Stimulated activated CD4-positive, alpha-beta T cell treated with anti-CD3 and anti-CD28 coated beads, Interleukin-12 subunit alpha, Interleukin-12 subunit beta, amount 100 ng/mL, for 48 hours (primary cell): ENCODE data around the gene TDRD5.

Experiments used
- DNase-seq, 3 donors: peaks; one replicate each; pipeline ENCODE4 v3.0.0-alpha.2; 2020; ENCODE audit warnings: low read depth in 2 of 3, low spot score in 1 of 3

TDRD5 gene, protein sequence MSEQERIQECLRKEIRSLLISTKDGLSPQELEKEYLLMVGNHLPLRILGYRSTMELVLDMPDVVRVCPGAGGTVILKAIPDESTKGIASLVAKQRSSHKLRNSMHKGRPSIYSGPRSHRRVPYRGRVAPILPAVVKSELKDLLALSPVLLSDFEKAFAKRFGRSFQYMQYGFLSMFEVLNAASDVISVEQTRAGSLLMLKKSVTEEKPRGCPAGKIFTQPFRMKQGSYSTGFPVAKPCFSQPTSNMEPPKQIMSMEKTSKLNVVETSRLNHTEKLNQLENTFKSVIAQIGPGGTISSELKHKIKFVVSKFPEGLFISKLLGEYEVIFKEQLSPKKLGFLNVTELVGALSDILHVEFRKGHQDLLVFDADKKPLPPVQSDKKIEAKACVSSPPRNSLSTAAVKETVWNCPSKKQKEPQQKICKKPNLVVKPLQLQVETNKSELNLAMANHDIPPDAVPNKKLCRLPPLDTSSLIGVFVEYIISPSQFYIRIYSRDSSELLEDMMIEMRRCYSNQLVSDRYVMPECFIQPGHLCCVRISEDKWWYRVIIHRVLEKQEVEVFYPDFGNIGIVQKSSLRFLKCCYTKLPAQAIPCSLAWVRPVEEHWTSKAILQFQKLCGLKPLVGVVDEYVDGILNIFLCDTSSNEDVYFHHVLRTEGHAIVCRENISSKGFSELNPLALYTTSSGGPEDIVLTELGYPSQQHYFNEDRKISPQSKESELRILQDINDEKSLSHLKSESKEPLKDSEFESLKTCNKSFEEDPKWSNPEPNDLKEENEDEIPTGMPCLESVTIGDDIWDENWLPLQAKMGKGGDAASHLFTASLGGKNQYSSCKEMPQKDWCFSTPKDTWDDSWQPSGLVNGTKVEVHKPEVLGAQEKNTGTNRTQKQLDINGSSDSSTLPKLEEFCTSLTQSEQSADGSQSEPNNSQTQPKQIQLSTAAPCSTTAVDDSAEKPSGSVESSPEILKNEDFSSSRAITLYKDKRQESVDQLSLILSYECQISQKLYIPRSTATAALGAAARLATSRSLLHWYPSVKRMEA

DNA sequence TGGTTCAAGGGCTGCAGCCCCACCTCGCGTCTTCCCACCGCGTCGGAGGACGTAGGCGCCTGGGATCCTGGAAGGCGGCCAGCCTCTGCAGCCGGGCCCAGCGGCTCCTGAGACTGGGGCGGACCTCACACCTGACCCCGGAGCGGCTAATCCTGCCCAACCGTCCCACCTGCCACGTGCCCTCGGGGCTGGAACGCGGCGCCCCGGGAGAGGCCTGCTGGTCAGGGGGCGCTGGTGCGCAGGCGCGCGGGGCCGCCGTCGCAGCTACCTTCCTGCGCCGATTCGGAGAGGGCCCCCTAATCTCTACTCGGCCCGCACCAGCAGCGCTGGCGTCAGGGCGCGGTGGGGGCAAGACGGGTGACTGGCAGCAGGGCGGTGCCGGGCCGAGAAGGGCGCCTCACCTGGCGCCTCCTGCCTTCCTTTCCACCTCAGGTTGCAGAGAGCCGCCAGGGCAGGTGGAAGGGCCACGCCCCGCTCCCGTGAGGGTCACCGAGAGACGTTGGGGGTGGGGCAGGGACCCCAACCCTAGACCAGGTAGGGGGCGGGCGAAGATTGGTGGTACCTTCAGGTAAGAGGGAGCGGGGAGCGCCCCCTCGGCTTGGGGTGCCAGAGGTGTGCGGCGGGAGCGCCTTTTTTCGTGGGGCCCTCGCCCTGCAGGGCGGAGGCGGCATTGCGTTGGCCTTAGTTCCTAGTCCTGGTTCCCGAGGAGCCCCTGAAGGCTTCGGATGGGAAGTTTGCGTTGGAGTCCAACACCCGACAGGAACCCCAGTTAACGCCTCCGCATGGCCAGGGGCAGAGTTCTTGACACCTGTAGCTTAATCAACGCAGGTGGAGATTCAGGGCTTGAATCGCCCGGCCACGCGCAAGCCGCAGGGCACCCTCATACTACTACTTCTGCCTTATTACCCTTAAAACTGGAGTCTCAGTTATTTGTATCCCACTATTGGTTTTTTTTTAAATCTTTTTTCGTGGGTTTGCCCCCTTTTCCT lies at the start of gene TDRD5:
Gene TDRD5, plus strand, starts transcription at position 241 of the 989 bp plus-strand sequence. CDS start 784 bp downstream, outside the sequence.
- no peak for DNase-seq

DNA sequence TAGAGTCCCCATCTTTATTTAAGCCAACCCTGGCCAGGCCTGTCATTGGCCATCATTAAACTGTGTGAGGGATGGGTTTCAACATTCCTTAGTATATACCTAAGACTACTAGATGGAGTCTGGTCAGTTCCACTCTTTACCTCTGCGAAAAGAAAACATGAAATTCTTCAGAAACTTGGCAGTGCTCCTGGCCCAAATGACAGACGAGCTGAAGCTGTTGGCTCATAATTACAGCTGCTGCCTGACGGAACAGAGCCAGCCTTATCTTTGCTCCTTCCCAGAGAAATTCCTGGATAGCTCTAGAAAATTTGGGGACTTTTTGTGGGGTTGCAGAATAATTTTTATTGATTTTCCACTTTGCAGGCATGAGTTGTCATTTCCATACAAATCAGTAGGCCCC lies 46.3 kb upstream of the TDRD5 start:
- no peak for DNase-seq

DNA sequence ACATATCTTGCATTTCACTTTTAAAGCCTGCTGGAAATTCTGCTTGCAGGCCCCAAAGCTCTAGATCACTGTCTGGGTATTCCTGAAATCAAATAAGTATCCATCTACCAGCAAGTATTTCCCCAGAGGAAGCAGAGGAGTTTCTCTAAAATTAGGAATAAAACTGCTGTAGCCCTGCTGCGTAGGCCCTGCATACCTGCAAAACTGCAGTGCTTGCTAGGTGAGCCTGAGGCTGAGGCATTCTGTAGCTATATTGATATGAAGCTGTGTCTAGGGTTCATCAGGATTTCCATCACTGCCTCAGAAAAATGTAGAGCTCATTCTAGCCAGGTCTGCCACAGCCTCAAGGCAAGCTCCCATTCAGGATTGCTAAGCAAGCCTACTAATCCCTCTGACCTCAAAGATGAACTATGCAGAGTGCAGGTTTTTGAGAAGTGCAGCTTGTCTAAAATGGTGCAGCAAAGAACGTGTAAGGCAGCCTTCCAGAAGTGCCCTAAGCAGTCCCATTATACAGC lies 44.6 kb upstream of the TDRD5 start:
- DNase-seq = no peak

DNA sequence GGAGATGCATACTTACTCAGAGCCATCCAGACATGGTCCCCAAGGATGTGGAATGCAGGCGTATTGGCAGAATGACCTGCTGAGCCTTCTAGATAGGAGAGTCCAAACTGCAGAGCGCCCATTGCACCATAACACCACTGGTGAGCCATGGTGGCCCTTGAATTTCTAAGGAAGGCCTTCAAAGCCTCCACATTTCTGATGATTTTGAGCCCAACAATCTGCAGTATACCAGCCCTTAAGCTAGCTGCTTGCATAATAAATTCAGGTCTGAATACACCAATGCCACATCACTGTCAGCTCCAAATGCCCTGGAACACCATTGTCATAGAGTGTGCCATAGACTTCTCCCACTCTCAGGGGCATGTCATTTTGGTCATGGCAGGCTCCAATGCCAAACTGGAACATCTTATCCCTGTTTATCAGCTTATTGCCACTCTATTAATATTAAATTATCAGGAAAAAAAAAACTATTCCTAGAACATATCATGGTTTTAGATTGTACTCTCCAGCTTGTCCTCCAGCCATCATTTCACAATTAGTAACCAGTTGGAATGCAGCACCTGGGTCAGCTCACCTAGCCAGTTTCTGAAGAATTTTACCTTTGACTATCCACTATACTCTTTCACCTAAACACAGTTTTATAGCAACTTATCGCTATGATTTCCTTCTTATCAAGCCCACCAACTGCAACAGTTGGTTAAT lies 42.8 kb upstream of the TDRD5 start:
- DNase-seq = no peak

DNA sequence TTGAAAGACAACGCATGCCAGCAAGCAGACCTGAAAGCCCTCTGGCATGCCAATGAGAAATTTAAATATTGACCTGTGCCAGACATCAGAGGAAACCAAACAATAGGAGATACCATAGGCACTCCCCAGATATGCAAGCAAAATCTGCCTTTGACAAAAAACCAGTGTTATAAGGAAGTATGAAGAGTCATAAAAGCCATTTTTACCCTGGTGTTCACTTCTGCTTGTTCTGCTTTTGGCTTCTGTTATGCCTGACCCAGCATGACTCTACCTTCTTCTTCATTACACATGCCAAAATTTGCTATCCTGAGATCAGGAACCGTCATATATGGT lies 42.3 kb upstream of the TDRD5 start:
- DNase-seq = no peak

DNA sequence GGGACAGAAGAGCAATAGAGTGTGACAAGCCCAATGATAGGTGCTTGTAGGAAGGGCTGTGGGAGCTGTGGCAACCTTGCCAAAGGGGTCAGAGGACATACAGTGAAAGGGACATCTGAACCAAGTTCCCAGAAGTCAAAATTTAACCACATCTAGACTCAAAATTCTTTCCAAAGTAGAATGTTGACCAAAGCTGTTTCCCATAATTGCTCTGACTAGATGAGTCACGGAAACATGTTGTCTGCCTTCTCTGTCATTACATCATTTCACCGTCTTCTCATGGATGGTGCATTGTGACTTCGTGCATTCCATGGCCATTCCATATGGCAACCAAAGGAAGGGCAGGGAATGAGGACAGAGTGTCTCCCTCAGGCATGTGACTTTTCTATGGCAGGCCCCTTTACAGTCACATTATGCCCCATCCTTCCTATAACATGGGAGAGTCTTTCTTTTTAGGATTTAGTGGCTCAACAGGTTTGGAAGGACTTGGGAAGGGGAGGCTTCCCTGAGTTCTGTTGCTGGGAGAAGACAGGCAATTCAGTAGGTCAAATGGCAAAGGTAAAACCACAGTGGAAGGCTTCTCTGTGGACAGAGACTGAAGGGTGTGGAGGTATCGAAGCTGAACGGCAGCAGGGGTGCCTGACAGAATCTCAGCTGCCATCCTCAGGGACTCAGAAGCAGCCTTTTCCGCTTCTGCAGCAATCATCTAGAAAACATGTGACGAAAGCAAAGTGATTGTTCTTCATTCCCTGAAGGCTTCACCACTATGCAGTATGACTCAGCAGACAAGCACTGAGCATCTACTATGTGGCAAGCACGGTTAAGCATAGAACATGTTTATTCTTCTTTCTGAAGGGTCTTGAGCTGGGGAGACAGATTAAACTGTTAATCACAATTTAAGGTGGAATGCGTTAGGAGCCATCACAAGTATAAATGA lies 40.6 kb upstream of the TDRD5 start:
- no peak for DNase-seq

DNA sequence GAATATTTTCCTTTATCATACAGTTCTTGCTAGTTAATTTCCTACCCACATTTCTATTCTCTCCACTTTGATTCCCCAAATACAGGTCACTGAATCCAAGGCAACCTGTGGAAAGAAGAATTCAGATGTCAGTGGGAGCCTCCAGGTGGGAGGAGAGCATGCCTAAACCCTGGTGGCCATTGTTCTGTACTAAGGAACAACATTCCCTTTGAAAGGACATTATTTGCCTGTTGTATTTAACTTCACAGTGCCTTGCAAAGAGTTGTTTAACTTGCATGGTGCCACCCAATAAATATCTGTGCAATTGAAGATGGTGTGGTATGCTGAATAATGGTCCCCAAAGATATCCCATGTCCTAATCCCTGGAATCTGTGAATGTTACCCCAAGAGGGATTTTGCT lies 37.2 kb upstream of the TDRD5 start:
- DNase-seq = no peak

DNA sequence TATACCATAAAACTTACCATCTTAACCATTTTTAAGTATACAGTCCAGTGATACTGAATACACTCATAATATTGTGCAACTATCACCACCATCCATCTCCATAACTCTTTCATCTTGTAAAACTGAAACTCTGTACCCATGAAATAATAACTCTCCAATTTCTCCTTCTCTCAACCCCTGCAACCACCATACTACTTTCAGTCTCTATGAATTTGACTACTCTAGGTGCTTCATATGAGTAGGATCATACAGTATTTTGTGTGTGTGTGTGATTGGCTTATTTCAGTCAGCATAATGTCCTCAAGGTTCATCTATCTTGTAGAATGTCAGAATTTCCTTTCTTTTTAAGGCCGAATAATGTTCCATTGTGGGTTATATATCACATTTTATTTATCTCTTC lies 33.6 kb upstream of the TDRD5 start:
- no peak for DNase-seq

DNA sequence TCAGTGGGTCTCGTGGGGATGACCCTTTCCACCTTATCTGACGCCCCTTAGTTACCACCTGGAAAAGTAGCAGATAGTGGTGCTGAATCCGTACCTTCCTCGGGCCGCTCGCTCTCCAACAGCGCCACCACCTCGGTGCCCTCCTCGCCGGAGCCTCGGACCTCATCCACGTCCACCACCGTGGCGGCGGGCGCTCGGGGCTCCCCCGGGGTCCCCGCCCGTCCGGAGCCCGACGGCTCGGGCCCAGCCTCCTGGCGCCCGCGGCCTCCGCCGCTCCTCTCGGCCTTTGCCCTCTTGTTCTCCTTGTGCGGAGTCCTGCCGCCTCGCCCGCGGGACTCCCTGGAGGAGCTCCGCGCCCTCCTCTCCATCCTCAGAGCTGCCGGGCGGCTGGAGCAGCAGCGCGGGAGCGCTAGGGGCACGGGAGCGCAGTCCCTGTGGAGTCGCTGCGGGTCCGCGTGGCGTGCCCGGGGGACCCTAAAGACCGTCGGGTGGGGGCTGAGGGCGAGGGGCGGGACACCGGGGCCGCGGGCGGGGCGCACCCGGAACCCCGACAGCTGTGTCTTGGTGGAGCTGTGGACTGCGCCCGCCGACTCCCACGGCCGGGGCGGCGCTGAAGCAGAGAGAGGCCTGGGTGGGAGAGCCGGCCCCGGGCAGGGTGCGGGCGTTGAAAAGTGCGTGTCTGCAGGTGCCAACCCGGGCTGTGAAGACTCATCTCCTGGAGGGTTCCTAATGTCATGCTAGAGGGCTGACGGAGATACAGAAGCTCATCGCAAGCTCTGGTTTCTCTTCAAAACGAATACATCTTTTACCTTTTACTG lies 15.9 kb upstream of the TDRD5 start, which contains the start of gene NPHS2:
Gene NPHS2, minus strand, starts transcription at position 452 of the 818 bp plus-strand sequence. Its CDS starts 84 bp downstream, at position 368.
- no peak for DNase-seq

DNA sequence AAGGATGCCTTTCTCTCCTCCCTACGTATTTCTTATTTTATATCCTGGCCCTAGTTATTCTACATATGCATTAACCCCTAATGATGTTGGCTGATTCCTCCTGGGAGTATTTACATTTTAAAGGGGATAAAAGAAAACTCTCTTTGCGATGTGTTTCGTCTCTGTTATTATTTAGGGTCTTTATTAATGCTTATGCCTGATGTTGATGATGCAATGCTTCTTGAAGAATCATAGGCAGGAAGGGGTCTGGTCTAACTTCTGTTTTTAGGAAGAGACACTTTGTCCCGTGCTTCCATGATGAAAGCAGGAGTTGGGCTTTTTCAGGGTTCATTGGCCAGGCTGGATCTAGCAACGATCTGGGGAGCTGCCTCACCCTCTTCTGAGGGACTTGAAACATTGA lies 15.1 kb upstream of the TDRD5 start:
- no peak for DNase-seq

DNA sequence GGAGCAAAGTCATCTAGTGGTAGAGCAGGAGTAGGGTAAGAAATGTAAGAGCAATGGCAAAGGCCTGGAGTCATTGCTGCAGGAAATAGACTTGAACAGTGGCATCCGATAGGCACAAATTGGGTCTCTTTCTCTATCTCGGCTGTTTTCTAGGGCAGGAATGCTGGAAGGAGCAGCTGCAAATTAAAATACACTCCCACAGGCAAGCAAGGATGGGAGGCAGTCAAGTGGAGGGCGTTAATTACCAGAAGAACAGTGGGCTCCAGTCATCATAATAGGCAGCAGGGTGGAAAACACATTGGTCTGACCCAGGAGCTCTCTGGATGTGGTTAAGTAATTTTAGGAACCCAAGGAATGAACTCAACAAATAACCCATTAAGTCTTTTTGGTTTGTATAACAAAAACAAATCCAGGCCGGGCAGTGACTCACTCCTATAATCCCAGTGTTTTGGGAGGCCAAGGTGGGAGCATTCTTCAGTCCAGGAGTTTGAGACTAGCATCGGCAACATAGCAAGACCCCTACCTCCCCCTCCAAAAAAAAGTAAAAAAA lies 7.8 kb upstream of the TDRD5 start:
- no peak for DNase-seq

DNA sequence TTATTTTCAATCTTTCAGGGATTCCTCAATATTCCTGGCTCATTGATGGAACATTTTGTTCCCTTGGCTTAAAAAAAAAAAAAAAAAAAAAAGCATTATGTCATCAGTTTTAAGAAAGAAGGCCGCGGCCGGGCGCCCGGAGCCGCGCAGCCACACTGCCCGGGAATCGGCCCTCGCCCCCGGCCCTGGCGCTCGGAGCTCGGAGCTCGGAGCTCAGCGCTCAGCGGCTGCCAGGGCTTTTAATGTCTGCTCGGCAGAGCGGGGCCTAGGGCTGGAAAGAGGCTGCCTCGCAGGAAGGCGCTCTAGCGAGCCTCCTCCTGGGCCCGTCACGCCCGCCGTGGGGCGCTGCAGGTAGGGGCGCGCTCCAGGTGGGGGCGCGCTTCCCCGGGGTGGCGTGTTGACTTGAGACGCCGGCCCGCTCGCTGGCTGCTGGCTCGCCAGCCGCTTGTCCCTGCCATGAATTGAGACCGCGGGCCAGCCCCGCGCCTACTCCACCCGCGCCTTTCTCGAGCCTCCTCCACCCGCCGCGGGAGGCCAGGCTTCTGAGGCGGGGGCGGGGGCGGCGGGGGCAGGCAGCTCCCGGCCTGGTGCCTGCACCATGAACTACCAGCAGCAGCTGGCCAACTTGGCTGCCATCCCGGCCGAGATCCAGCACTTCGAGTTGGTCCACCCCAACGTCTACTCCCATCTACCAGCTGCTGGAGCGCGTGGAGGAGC lies 5.4 kb upstream of the TDRD5 start:
- DNase-seq = no peak

DNA sequence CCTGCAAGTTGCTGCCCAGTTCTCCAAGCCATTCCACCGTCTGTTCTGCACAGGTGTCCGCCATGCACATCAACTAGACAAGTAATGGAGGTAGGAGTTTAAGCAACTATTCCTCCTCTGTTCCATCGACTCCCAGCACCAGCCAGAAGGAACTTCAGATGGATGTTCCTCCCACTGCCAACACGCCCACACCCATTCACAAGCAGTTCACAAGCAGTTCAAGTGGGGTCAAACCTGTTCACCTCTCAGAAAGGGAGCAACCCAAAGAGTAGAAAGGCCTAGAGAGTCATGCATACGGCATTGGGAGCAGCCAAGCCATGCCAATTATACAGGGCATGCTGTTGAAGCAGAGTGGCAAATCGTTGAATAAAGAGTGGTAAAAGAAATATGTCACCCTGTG lies 4.3 kb upstream of the TDRD5 start:
- DNase-seq = no peak

DNA sequence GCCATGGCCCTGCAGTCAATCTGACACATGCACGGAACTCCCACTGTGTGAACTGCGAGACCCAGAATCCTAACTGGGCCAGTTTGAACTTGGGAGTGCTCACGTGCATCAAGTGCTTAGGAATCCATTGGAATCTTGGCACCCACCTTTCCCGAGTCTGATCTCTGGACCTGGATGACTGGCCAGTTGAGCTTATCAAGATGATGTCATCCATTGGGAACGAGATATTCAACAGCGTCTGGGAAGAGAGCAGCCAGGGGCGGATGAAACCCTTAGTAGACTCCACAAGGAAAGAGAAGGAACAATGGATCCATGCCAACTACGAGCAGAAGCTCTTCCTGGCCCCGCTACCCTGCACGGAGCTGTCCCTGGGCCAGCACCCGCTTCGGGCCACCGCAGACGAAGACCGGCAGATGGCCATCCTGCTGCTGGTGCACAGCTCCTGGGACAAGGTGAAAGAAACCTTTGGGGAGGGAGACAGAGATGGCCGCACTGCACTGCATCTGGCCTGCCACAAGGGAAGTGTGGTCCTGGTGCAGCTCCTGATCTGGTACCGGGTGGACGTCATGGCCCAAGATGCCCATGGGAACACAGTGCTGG lies 3.1 kb upstream of the TDRD5 start:
- DNase-seq = no peak

DNA sequence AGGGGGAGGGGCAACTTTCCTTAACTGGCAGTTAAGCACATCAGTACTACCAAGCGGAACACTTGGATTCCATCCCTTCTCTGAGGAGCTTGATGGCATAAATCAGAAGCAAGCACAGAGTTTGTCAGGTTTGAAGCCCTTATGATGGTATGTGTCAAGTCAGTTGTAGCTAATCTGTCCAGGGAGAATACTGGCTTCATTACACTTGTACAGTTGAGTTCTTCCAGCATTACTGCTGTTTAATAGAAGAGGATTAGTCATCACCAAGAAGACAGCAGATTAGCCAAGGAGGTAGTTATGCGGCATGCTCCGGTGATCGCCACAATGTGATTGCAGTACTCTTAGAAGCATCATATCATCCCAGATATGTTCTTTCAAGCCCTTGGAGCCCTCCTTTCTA lies 2.1 kb upstream of the TDRD5 start:
- DNase-seq = no peak

DNA sequence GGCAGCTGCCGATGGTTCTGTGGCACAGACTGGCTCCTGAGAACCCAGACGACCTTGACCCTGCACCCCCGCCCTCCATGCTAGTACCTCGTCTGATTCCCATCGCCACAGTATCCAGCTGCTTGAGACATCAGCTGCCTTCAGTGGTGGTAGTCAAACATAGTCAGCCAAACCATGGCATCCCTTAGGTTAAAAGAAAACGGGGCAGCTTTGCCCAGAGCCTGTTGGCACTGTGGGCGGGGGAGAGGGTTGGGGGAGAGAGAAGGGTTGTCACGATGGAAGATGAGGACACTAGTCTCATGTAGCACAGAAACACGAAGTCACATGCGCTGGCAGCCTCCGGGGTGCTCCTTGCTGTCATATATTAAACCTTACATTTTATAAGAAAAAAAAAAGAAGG lies 961 bp upstream of the TDRD5 start:
- DNase-seq = no peak

DNA sequence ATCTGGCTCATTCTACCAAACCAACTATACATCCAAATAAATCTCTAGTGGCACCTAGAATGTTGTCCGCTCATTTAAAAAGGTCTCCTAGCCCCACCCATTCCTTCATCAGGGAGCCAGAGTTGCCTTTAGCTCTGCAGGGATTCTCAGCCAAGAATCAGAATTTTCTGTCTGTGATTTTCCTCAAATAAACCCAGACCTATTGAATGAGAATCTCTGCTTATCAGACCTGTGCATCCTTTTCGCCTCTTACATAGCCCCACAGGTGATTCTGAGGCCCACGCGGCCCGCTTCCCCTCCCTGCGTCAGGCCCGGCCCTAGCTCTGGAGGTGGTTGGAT lies 410 bp upstream of the TDRD5 start:
- DNase-seq = no peak
